H9 (cell line): ENCODE measurements around the gene SRSF10. TPM values are rescaled to one million over a fixed set of nuclear protein-coding genes. Genes with fewer than 3 reads are reported as not detected.
"Not testable (repeated sequence)": the region's sequence is repeated elsewhere in the genome, so short reads cannot be mapped to it uniquely, and the experiment has no call there.

Experiments
- DNase-seq: peaks from one replicate; pipeline ENCODE4 v3.0.0-alpha.2; 2017
- H2AFZ ChIP-seq: one replicate; pipeline ENCODE4 v1.6.1; 2013; ENCODE audit warnings: mild to moderate bottlenecking, low read length, control low read depth, moderate library complexity
- H2AK5ac ChIP-seq: 2 replicates; pipeline ENCODE4 v1.6.1; 2013; ENCODE audit warnings: low read length, control low read depth, mixed read lengths; ENCODE audit not compliant: insufficient read length
- H2BK120ac ChIP-seq: one replicate; pipeline ENCODE4 v1.6.1; 2013; ENCODE audit warnings: low read depth, mild to moderate bottlenecking, low read length, control low read depth, inconsistent platforms; ENCODE audit not compliant: poor library complexity, severe bottlenecking
- H2BK12ac ChIP-seq: 2 replicates; pipeline ENCODE4 v1.6.1; 2013; ENCODE audit warnings: low read length, control low read depth, mixed read lengths, low read depth; ENCODE audit not compliant: insufficient read length
- H2BK15ac ChIP-seq: 2 replicates; pipeline ENCODE4 v1.6.1; 2013; ENCODE audit warnings: low read depth, low read length, control low read depth
- H2BK20ac ChIP-seq: one replicate; pipeline ENCODE4 v1.6.1; 2013; ENCODE audit warnings: low read depth, mild to moderate bottlenecking, low read length, control low read depth, inconsistent platforms; ENCODE audit not compliant: poor library complexity, severe bottlenecking
- H2BK5ac ChIP-seq: 2 replicates; pipeline ENCODE4 v1.6.1; 2013; ENCODE audit warnings: low read length, control low read depth, mixed read lengths; ENCODE audit not compliant: insufficient read length
- H3K14ac ChIP-seq: 2 replicates; pipeline ENCODE4 v1.6.1; 2013; ENCODE audit warnings: low read length, control low read depth; ENCODE audit not compliant: insufficient read depth
- H3K18ac ChIP-seq: 2 replicates; pipeline ENCODE4 v1.6.1; 2013; ENCODE audit warnings: low read depth, mild to moderate bottlenecking, mixed read lengths, low read length, control low read depth; ENCODE audit not compliant: insufficient read length
- H3K23ac ChIP-seq: 2 replicates; pipeline ENCODE4 v1.6.1; 2013; ENCODE audit warnings: low read length, control low read depth, mixed read lengths, low read depth; ENCODE audit not compliant: insufficient read length
- H3K23me2 ChIP-seq: 2 replicates; pipeline ENCODE4 v1.6.1; 2013; ENCODE audit warnings: low read depth, mild to moderate bottlenecking, mixed read lengths, low read length, control low read depth; ENCODE audit not compliant: insufficient read length, poor library complexity, severe bottlenecking
- H3K27ac ChIP-seq: 2 replicates; pipeline ENCODE4 v1.5.1; 2013; ENCODE audit warnings: low read length, control low read depth, mixed read lengths, low read depth; ENCODE audit not compliant: insufficient read length
- H3K27me3 ChIP-seq: 2 replicates; pipeline ENCODE4 v1.6.1; 2013; ENCODE audit warnings: low read length, control low read depth, inconsistent platforms; ENCODE audit not compliant: insufficient read depth
- H3K4ac ChIP-seq: 2 replicates; pipeline ENCODE4 v1.6.1; 2013; ENCODE audit warnings: low read depth, mild to moderate bottlenecking, control low read depth, inconsistent platforms, low read length, moderate library complexity
- H3K4me1 ChIP-seq: 2 replicates; pipeline ENCODE4 v1.6.1; 2013; ENCODE audit warnings: low read length, control low read depth, inconsistent platforms; ENCODE audit not compliant: insufficient read depth
- H3K4me2 ChIP-seq: 2 replicates; pipeline ENCODE4 v1.6.1; 2013; ENCODE audit warnings: low read length, control low read depth, mixed read lengths; ENCODE audit not compliant: insufficient read length, insufficient read depth
- H3K56ac ChIP-seq: 2 replicates; pipeline ENCODE4 v1.6.1; 2013; ENCODE audit warnings: low read depth, mild to moderate bottlenecking, mixed read lengths, low read length, control low read depth; ENCODE audit not compliant: insufficient read length
- H3K79me1 ChIP-seq: 2 replicates; pipeline ENCODE4 v1.6.1; 2013; ENCODE audit warnings: low read depth, mild to moderate bottlenecking, moderate library complexity, low read length, control low read depth, inconsistent platforms; ENCODE audit not compliant: insufficient read depth, poor library complexity, severe bottlenecking
- H3K79me2 ChIP-seq: 2 replicates; pipeline ENCODE4 v1.6.1; 2013; ENCODE audit warnings: low read length, control low read depth, inconsistent platforms; ENCODE audit not compliant: insufficient read depth
- H3K9ac ChIP-seq: 2 replicates; pipeline ENCODE4 v1.6.1; 2013; ENCODE audit warnings: low read length, control low read depth, mixed read lengths; ENCODE audit not compliant: insufficient read length; ENCODE audit errors: extremely low read depth
- H3K9me3 ChIP-seq: one replicate; pipeline ENCODE4 v1.6.1; 2013; ENCODE audit warnings: low read depth, low read length, inconsistent platforms; ENCODE audit not compliant: control insufficient read depth
- H3T11ph ChIP-seq: one replicate; pipeline ENCODE4 v1.6.1; 2013; ENCODE audit warnings: mild to moderate bottlenecking, low read length, control low read depth, inconsistent platforms
- H4K20me1 ChIP-seq: one replicate; pipeline ENCODE4 v1.6.1; 2013; ENCODE audit not compliant: control insufficient read depth, insufficient read length, insufficient read depth
- H4K5ac ChIP-seq: 2 replicates; pipeline ENCODE4 v1.6.1; 2013; ENCODE audit warnings: low read depth, mild to moderate bottlenecking, mixed read lengths, low read length, control low read depth; ENCODE audit not compliant: insufficient read length
- H4K8ac ChIP-seq: replicated peaks from 2 replicates; pipeline ENCODE4 v1.6.1; 2013; ENCODE audit warnings: low read length, control low read depth, mixed read lengths, low read depth; ENCODE audit not compliant: insufficient read length
- H4K91ac ChIP-seq: 2 replicates; pipeline ENCODE4 v1.6.1; 2013; ENCODE audit warnings: low read depth, mild to moderate bottlenecking, moderate library complexity, mixed read lengths, low read length, control low read depth; ENCODE audit not compliant: insufficient read length
- H3K27ac Mint-ChIP-seq, 3 experiments: 2 replicates in 2 of 3; 3 replicates in 1 of 3; pipeline ENCODE4 v1.8.0; 2020 to 2021; ENCODE audit warnings: mixed read lengths in 3 of 3, mild to moderate bottlenecking in 1 of 3, moderate library complexity in 1 of 3
- H3K27me3 Mint-ChIP-seq: 2 replicates; pipeline ENCODE4 v1.8.0; 2021; ENCODE audit warnings: low read depth, mild to moderate bottlenecking, moderate library complexity, mixed read lengths
- H3K36me3 Mint-ChIP-seq, 3 experiments: 2 replicates in 2 of 3; 3 replicates in 1 of 3; pipeline ENCODE4 v1.8.0; 2020 to 2021; ENCODE audit warnings: low read depth in 3 of 3, mixed read lengths in 3 of 3; ENCODE audit not compliant: insufficient read depth in 1 of 3
- H3K4me1 Mint-ChIP-seq, 2 experiments: 2 replicates each; pipeline ENCODE4 v1.8.0; 2020; ENCODE audit warnings: mixed read lengths in 2 of 2
- H3K4me3 Mint-ChIP-seq, 2 experiments: 2 replicates in 1 of 2; 3 replicates in 1 of 2; pipeline ENCODE4 v1.8.0; 2020 to 2021; ENCODE audit warnings: mild to moderate bottlenecking in 2 of 2, mixed read lengths in 2 of 2, moderate library complexity in 1 of 2
- H3K9me3 Mint-ChIP-seq, 2 experiments: 2 replicates in 1 of 2; 3 replicates in 1 of 2; pipeline ENCODE4 v1.8.0; 2020; ENCODE audit warnings: mild to moderate bottlenecking in 2 of 2, mixed read lengths in 2 of 2, moderate library complexity in 1 of 2
- WGBS: extraction: QIAGEN DNeasy Blood & Tissue Kit; methylation state at CpG from one replicate; pipeline ENCODE4 v1.1.7; 2013; ENCODE audit warnings: missing lambda C conversion rate, low lambda C conversion rate, mixed read lengths; ENCODE audit not compliant: insufficient read length; ENCODE audit errors: extremely low coverage; 5-methylcytosine and 5-hydroxymethylcytosine counted together
- total RNA-seq: library from RNA; stranded (reverse); gene quantifications from 2 replicates; pipeline ENCODE4 v1.2.1, GENCODE V29; 2021
- TF ChIP-seq, protein P1 (sequence below): fragments of 200-600 bp; sonication (generic); conservative IDR thresholded peaks from 3 replicates; pipeline ENCODE4 v1.8.0; 2021; ENCODE audit warnings: antibody characterized with exemption, mild to moderate bottlenecking

SRSF10 gene
- total RNA-seq, 1 experiment from 2014 or later = 238 TPM

DNA sequence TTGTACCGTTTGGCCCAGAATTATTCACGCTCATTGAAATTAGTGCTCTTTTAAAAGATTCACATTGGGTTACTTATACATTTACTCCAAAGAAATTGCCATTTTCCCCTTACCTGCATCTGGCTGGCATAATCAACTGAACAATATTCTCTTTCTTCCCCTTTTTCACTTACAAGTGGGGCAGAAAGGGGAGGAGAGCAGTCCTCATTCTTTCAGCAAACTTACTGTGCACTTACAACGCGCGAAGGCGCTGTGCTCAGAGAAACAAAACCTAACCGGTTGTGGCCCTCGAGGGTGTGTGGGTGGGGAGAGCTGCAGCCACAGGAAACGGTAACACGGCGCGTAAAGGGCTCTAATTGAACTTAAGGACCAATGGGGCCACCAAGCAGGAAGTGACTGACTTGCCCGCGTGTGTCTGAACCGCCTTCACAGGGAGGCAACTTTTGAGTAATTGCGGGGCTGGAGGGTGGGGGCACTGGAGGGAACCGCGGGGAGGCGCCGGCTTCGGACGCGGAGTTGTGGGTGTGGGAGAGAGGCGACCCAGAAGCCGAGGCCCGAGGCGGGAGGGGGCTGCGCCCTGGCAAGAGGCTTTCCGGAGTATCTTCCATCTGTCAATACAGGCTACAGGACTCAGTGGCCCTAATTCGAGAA is 21.2 kb downstream of the SRSF10 start:
- no peak overlapping the region for H2BK15ac ChIP-seq
- H3K27me3 Mint-ChIP-seq = no peaks in the 10 kb centered on the region; the same call in 1 of the 2 replicates
- H2BK12ac ChIP-seq = no peak overlapping the region
- H3K18ac ChIP-seq = peak overlapping the region; percentile 88
- no peak overlapping the region for H4K8ac ChIP-seq
- H3K4ac ChIP-seq = no peak overlapping the region; the same call in 1 of the 2 replicates
- H3K4me2 ChIP-seq = peak overlapping the region; percentile 72
- TF ChIP-seq, protein P1, sequence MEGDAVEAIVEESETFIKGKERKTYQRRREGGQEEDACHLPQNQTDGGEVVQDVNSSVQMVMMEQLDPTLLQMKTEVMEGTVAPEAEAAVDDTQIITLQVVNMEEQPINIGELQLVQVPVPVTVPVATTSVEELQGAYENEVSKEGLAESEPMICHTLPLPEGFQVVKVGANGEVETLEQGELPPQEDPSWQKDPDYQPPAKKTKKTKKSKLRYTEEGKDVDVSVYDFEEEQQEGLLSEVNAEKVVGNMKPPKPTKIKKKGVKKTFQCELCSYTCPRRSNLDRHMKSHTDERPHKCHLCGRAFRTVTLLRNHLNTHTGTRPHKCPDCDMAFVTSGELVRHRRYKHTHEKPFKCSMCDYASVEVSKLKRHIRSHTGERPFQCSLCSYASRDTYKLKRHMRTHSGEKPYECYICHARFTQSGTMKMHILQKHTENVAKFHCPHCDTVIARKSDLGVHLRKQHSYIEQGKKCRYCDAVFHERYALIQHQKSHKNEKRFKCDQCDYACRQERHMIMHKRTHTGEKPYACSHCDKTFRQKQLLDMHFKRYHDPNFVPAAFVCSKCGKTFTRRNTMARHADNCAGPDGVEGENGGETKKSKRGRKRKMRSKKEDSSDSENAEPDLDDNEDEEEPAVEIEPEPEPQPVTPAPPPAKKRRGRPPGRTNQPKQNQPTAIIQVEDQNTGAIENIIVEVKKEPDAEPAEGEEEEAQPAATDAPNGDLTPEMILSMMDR = peak; percentile 25; the same call in 1 of the 3 replicates
- no peaks in the 10 kb centered on the region for H3K27me3 ChIP-seq
- peaks cover 17 to 28% (median 20%) of the 10 kb centered on the region in 3 experiments; a peak in 6 of 7 replicates for H3K36me3 Mint-ChIP-seq
- peak; percentile 85 for DNase-seq
- no peak overlapping the region for H3K23ac ChIP-seq
- H3K56ac ChIP-seq = no peak overlapping the region
- peak overlapping the region; percentile 67 for H3K9ac ChIP-seq
- no CpG with 5 or more reads among the region's 30 CpGs for WGBS
- H3K27ac Mint-ChIP-seq = peak overlapping the region; percentile 93 to 100 (median 95)
- H3K79me2 ChIP-seq = peaks cover 7% of the 10 kb centered on the region; the same call in 1 of the 2 replicates
- no peak overlapping the region for H2AFZ ChIP-seq
- H2BK20ac ChIP-seq = no peak overlapping the region
- no peak overlapping the region for H2BK5ac ChIP-seq
- peaks cover 33 to 35% of the 10 kb centered on the region in 2 experiments for H3K4me1 Mint-ChIP-seq
- no peak overlapping the region for H3T11ph ChIP-seq
- peak overlapping the region; percentile 16 for H3K27ac ChIP-seq
- H4K20me1 ChIP-seq = no peaks in the 10 kb centered on the region
- H3K9me3 ChIP-seq = no peaks in the 10 kb centered on the region
- peak overlapping the region; percentile 87 for H3K14ac ChIP-seq
- H2BK120ac ChIP-seq = no peak overlapping the region
- no peaks in the 10 kb centered on the region for H3K79me1 ChIP-seq
- peak overlapping the region; percentile 89 to 97 for H3K4me3 Mint-ChIP-seq
- peaks cover 3% of the 10 kb centered on the region for H3K23me2 ChIP-seq
- H2AK5ac ChIP-seq = no peak overlapping the region
- 0 out of 2 replicates have a peak, but pooled peaks cover 4% of the 10 kb centered on the region for H3K4me1 ChIP-seq
- no peak overlapping the region for H4K5ac ChIP-seq
- no peak overlapping the region for H4K91ac ChIP-seq
- no peaks in the 10 kb centered on the region for H3K9me3 Mint-ChIP-seq

DNA sequence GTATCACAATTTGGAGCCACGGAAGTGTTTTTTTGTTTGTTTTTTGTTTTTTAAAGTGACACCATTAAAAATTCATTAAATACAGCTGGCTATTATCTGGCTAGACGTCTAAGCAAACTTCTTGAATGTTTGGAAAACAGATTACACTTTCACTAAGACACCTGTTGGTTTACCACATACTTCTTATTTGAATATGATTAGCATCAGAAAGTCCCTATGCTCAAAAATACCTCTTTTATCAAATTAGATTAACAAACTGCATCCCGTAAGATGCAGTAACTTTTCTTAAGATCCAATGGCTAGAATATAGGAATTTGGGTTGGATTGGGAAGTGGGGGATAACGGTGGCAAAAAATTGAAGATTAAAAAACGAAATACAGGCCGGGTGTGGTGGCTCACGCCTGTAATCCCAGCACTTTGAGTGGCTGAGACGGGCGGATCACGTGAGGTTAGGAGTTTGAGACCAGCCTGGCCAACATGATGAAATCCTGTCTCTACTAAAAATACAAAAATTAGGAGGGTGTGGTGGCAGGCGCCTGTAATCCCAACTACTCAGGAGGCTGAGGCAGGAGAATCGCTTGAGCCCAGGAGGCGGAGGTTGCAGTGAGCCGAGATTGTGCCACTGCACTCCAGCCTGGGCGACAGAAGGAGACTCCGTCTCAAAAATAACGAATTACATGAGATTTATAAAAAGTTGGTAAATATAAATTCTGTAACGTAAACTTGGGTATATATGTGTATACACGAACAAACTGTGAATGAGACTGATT is 21.9 kb downstream of the SRSF10 start:
- H2BK15ac ChIP-seq, H4K91ac ChIP-seq, DNase-seq, H2BK120ac ChIP-seq, H2BK5ac ChIP-seq, H2AFZ ChIP-seq, H4K8ac ChIP-seq, H3K23me2 ChIP-seq, H3K27me3 ChIP-seq, H3K79me1 ChIP-seq, H3K27me3 Mint-ChIP-seq, H3T11ph ChIP-seq, H3K14ac ChIP-seq, H3K9me3 Mint-ChIP-seq, H3K4ac ChIP-seq, H3K56ac ChIP-seq, H3K79me2 ChIP-seq, H3K9me3 ChIP-seq, H4K5ac ChIP-seq, H2BK20ac ChIP-seq, H3K23ac ChIP-seq, H3K9ac ChIP-seq, H2AK5ac ChIP-seq, H4K20me1 ChIP-seq, H2BK12ac ChIP-seq, H3K4me1 ChIP-seq, H3K18ac ChIP-seq: not testable (repeated sequence)
- Histone ChIP-seq H3K4me2 (peak overlapping the region; percentile 72), H3K27ac (peak overlapping the region; percentile 16)
- H3K4me3 Mint-ChIP-seq = peak overlapping the region; percentile 89 to 97
- H3K27ac Mint-ChIP-seq = peak overlapping the region in 2 of 3 experiments; percentile 95 to 100; a peak in 3 of 7 replicates
- peaks cover 17 to 24% (median 20%) of the 10 kb centered on the region in 3 experiments; a peak in 6 of 7 replicates for H3K36me3 Mint-ChIP-seq
- peaks cover 33 to 35% of the 10 kb centered on the region in 2 experiments for H3K4me1 Mint-ChIP-seq
- 100% methylated on average over 1 of the region's 19 CpGs for WGBS
